ENCODE data around the gene CLIC4.

DNA sequence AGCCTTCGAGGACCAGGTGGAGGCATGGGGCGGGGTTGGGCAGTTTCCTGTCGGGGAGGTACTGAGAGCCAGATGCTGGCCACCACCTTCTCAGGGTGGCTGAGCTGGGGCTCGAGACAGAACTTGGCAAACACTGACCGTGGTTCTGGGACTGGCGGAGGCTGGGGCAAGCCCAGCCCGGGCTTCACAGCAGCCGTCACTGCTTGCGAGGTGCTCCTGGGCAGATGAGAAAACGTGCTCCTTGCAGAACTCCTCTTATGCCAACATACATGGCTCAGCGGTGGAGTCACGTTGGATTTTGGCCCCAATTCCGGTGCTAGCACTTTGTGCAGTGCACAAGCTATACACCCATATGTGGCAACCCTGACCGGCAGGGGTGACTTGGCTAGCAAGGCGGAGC is 115.6 kb downstream of the CLIC4 start:
- no peak for TF ChIP-seq POLR2AphosphoS5 (IDR thresholded peaks at IDR 0.05; ENCODE audit: low read depth, low read length)
- TF ChIP-seq POLR2A (IDR thresholded peaks at IDR 0.05; ENCODE audit: low read depth, low read length): no peak
- TF ChIP-seq TAF1 (IDR thresholded peaks at IDR 0.05; ENCODE audit: low read depth, low read length): no peak
